NCI-H2196 treated with DMSO at 0.1 percent for 48 hours (cell line): ENCODE measurements around the gene TEX51.

Experiments used
- DNase-seq: peaks from one replicate; lab custom pipeline; 2025; ENCODE audit not compliant: unreplicated experiment; lab: John Stamatoyannopoulos, UW

The TEX51 gene

DNA sequence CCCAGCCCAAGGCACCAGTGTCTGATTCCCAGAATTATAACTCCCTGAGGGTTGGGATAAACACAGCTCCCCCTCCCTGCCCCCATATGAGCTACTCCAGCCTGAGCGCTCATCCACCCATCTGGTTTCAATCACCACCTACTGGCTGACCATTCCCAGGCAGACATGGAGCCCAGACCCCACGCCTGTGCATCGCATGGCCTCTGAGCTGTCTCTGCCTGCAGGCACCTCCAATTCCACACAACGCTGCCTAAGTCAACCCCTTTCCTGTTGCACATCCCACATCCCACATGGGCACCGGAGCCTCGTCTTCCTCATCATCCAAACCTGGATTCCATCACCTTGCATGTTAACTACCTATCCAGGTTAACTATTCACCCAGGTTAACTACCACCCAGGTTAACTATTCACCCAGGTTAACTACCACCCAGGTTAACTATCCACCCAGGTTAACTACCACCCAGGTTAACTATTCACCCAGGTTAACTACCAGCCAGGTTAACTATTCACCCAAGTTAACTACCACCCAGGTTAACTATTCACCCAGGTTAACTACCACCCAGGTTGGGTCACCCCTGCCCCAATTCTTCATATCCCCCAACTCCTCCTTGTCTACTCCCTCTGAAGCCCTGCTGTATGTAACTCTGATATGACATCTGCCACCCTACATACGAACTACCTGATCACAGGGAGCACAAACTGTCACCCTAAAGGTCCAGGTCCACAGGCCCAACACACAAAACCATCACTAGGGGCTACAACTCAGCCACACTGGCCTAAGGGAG is 47.8 kb downstream of the TEX51 start:
- no peak for DNase-seq

DNA sequence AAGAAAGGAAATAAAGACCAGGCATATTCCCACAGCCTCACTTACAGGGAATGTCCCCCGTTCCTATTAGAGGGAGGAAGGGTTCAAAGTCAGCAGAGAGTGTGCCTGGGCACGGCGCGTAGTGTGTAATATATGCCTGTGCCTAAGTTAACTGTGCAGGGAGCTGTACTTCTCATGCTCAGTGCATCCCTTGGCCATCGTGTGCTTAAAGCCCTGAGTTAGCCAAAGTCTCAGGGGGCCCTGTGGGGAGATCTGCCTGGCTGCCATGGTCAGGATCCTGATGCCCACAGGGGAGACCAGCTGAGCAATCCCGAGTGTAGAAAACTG is 48.4 kb downstream of the TEX51 start:
- DNase-seq = no peak

DNA sequence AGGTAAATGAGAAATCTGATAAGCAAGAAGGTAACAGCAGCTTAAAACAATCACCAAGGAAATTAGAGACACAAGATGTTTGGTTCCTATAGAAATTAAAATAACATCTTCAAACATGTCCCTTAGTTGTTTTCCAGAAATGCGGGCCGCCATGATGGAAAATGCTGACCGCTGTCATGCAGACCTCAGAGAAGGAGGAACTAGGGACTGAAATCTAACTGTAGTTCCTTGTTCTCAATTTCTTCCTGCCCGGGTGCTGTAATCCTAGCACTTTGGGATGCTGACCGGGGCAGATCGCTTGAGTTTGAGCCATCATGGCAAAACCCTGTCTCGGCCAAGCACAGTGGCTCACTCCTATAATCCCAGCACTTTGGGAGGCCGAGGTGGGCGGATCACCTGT is 51.1 kb downstream of the TEX51 start:
- DNase-seq = no peak

DNA sequence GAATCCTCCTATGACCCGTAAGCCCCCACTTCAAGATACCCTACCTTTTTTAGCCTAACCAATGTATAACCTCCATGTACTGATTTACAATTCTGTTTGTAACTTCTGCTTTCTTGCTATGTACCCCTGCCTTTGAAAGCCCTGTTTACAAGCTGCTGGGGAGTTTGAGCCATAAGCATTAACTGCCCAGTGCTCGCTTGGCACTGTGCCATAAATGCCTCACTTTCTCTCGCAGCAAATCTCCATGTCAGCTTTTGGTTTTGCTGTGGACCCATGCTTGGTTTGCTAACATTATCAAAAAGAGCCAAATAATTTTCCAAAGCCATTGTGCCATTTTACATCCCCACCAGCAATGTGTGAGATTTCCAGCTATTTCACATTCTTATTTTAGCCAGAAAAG is 51.8 kb downstream of the TEX51 start:
- DNase-seq = no peak
